ENCODE results near the gene VCY1B.
"Not testable (repeated sequence)": the region's sequence is repeated elsewhere in the genome, so short reads cannot be mapped to it uniquely, and the experiment has no call there.

VCY1B gene

DNA sequence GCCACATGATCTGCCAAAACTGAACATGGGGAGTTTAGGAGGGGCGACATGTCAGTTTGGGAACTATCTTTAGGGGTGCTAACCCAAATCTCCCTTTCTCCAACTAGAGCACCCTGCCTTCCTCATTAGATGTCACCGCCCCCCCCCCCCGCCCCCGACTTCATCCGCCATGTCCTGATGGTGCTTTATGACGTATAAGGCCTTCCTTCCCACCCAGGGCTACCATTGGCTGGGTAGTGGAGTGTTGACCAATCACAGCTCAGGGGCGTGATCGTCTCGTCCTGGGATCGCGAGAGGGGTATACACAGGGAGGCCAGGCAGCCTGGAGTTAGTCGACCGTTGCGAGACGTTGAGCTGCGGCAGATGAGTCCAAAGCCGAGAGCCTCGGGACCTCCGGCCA lies at the start of gene VCY1B:
TSS of gene VCY1B (plus strand) at position 301 of the 400 bp plus-strand sequence. CDS start at position 364, 63 bp downstream.
- not testable (repeated sequence) for DNase-seq (ENCODE audit: low spot score)

DNA sequence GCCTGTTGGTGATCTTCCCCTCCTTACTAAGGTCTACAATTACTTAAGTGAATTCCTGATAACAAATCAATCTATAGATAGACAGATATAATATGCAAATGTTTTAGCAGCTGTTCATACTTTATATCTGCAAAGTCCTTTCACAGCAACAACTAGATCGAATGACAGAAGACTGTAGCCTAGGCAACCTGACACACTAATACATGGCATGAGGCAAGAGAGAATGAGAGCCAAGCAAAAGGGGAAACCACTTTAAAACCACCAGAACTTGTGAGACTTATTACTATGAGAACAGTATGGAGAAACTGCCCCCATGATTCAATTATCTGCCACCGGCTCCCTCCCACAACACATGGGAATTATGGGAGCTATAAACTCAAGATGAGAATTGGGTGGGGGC lies 44.1 kb upstream of the VCY1B start:
- DNase-seq (ENCODE audit: low spot score) = not testable (repeated sequence)

GRCh38 chrY:14030395-14030794 lies 25.6 kb upstream of the VCY1B start:
- not testable (repeated sequence) for DNase-seq (ENCODE audit: low spot score)

DNA sequence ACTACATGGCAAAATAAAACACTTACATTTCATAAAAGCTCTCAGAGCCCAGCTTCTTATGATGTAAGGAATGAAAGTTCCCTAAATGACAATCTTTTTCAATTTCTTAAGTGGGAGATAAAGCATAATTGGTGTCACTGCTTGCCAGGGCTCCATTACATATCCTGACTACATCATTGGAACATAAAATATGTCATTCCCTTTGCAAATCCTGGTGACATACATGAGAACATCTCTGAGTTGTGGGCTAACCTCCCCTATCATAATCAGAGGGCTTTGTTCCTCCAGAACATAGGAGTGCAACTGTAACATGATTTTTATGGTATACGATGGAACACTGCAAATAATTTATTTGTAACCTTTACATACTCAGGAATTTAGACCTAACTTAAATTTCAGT lies 29.9 kb downstream of the VCY1B start:
- DNase-seq (ENCODE audit: low spot score) = no peak
